Tibial nerve (tissue), 4 donors: Measurements from ENCODE around the gene CRB2. TPM values are rescaled to one million over a fixed set of nuclear protein-coding genes. Genes with fewer than 3 reads are reported as not detected.

Source experiments
- DNase-seq, 2 donors: peaks; one replicate each; pipeline ENCODE4 v3.0.0-alpha.2; 2019; ENCODE audit warnings: low spot score in 2 of 2
- H3K27ac ChIP-seq, 4 donors: fragments of 200-600 bp; sonication (generic) in 3 of 4; one replicate each; pipeline ENCODE4 v1.5.1; 2017 to 2019; ENCODE audit warnings: mild to moderate bottlenecking in 1 of 4
- H3K27me3 ChIP-seq, 2 donors: fragments of 200-600 bp; sonication (generic) in 1 of 2; one replicate each; pipeline versions ENCODE4 v1.5.1 to v1.6.0; 2017 to 2019
- H3K36me3 ChIP-seq, 3 donors: fragments of 200-600 bp; sonication (generic); one replicate each; pipeline ENCODE4 v1.5.1; 2018 to 2019
- H3K4me1 ChIP-seq, 4 donors: fragments of 200-600 bp; sonication (generic) in 3 of 4; one replicate each; pipeline ENCODE4 v1.5.1; 2017 to 2019
- H3K4me3 ChIP-seq, 4 donors: fragments of 200-600 bp; sonication (generic) in 3 of 4; one replicate each; pipeline ENCODE4 v1.5.1; 2017 to 2019; ENCODE audit warnings: mild to moderate bottlenecking in 1 of 4, moderate library complexity in 1 of 4
- H3K9me3 ChIP-seq, 4 donors: fragments of 200-600 bp; sonication (generic) in 3 of 4; one replicate each; pipeline ENCODE4 v1.5.1; 2017 to 2019
- CTCF ChIP-seq, 5 experiments: fragments of 200-600 bp in 3 of 5; fragments of 450-650 bp in 2 of 5; sonication (generic) in 3 of 5; IDR thresholded peaks; one replicate each; pipeline ENCODE4 v1.5.1; 2016 to 2019; ENCODE audit warnings: antibody characterized with exemption in 5 of 5, mild to moderate bottlenecking in 3 of 5, moderate library complexity in 2 of 5
- EP300 ChIP-seq, 2 donors: sonication (generic); formaldehyde crosslinking; IDR thresholded peaks; one replicate each; pipeline ENCODE4 v1.6.1; 2017; ENCODE audit warnings: antibody characterized with exemption in 2 of 2, mild to moderate bottlenecking in 1 of 2
- POLR2A ChIP-seq, 2 donors: fragments of 450-650 bp; IDR thresholded peaks; one replicate each; pipeline ENCODE4 v1.6.1; 2017; ENCODE audit warnings: antibody characterized with exemption in 2 of 2, mild to moderate bottlenecking in 2 of 2, moderate library complexity in 2 of 2
- WGBS, 2 donors: methylation state at CpG; one replicate each; pipeline ENCODE4 v1.1.5; 2018; 5-methylcytosine and 5-hydroxymethylcytosine counted together
- total RNA-seq, 4 donors: library from RNA; depleted of rRNA; stranded (reverse); fragments of >200 nt; gene quantifications; one replicate each; pipeline ENCODE4 v1.1.0, GENCODE V29; 2016

The CRB2 gene
- total RNA-seq, 4 donors from 2014 or later = under 0.01 to 0.44 TPM; not detected in 2

- WGBS, 2 donors = 66 to 73% methylated on average over 4 of the region's 4 CpGs
- no peak for TF ChIP-seq CTCF (IDR thresholded peaks at IDR 0.05)
- peaks cover 0 to 25% (median 13%) of the 10 kb centered on the region in 4 donors for H3K4me1 ChIP-seq
Measured at GRCh38 chr9:123337971-123338370, 18.0 kb upstream of the CRB2 start.

DNA sequence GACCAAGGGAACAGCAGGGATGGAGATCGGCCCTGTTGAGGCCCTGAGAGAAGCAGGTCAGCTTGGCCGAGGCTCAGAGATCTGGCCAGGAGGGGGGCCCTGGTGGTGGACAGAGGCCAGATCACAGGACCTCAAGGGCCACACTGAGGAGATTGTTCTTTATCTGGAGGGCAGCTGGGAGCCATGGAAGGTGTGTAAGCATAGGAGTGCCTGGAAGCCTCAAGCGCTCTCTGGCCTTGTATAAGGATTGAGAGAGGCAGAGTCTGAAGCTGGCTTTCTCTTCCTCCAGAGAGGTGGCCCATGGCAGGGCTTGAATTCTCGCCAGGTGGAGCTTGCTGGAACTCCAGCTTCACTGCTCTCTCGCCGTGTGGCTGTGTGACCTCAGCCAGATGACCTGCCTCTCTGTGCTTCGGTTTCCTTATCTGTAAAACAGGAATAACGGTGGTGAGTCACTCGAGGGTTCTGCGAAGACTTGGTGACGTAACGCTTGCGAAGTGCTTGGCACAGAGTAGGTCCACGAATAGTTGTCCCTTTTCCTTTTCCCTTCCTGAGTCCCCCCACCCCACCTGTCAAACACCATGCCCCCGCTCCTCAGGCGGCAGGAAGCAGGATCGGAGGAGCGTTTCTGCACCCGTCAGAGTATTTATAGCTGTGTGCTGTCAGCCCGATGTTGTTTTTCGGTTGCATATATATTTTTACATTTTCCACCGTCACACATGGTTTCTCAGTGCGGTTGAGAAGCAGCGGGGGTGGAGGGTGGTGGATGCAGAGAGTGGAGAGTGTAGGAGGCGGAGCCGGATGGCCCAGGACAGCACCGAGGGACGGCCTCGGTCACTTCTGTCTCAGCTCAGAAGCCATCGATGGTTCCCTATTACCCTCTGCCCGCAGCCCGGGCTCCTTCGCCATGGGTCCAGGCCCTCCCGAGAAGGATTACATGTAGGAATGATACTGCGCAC is 17.0 kb upstream of the CRB2 start:
- no peak for DNase-seq
- peak overlapping the region in 1 of 4 donors; percentile 19 for H3K4me3 ChIP-seq
- H3K4me1 ChIP-seq = peaks cover 0 to 25% (median 13%) of the 10 kb centered on the region in 4 donors
- H3K27ac ChIP-seq = peak overlapping the region in 1 of 4 donors; percentile 74
- H3K9me3 ChIP-seq = no peaks in the 10 kb centered on the region
- no peaks in the 10 kb centered on the region for H3K36me3 ChIP-seq
- TF ChIP-seq POLR2A (IDR thresholded peaks at IDR 0.05) = no peak
- TF ChIP-seq EP300 (IDR thresholded peaks at IDR 0.05) = no peak
- no peak for TF ChIP-seq CTCF (IDR thresholded peaks at IDR 0.05)
- H3K27me3 ChIP-seq = no peaks in the 10 kb centered on the region
- 69 to 76% methylated on average over 35 of the region's 35 CpGs for WGBS, 2 donors

More at GRCh38 chr9:123337971-123338370, 18.0 kb upstream of the CRB2 start:
- no peak overlapping the region for H3K4me3 ChIP-seq
- H3K36me3 ChIP-seq = no peaks in the 10 kb centered on the region
- H3K9me3 ChIP-seq = no peaks in the 10 kb centered on the region
- no peaks in the 10 kb centered on the region for H3K27me3 ChIP-seq
- no peak for DNase-seq
- H3K27ac ChIP-seq = no peak overlapping the region

DNA sequence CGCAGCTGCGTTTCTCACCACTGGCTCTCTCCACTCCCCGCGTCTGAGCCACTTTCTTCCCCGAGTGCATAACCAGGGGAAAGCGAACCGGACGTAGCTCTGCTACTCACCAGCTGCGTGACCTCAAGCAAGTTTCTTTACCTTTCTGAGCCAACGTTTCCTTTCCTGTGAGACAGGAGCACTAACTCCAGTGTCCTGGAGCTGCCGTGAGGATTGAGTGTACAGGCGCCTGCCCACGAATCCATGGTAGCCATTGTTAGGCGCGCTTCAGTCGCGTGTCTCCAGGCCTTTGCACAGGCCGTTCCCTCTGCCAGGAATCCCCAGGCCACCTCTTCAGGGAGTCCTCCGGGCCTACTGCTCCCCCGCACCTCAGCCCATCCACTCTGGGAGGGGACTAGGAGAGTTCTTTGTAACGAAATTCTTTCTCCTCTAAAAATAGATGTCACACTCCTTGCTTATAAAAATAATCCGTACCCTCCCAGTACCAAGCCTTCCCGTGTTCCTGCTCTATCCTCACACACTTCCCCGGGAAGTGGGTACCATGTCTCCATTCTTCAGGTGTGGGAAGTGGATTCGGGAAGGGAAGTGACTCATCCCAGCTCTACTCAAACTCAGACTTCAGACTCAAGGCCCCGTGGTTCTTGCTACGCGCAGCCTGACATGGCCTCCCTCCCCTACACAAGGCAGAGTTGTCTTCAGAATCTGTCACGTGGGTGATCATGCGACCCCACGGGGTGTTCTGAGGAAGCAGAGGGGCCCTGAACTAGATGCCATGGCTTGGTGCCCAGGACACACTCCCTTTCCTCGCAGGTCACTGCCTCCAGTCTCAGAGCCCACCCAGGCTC is 16.1 kb upstream of the CRB2 start:
- 59 to 63% methylated on average over 32 of the region's 32 CpGs for WGBS, 2 donors
- Histone ChIP-seq H3K27me3 (no peaks in the 10 kb centered on the region), H3K36me3 (no peaks in the 10 kb centered on the region), H3K27ac (peak overlapping the region in 1 of 4 donors; percentile 74), H3K4me1 (peaks cover 0 to 25% (median 13%) of the 10 kb centered on the region in 4 donors), H3K9me3 (no peaks in the 10 kb centered on the region), H3K4me3 (peak overlapping the region in 1 of 4 donors; percentile 19)
- no peak for TF ChIP-seq EP300 (IDR thresholded peaks at IDR 0.05)
- no peak for TF ChIP-seq CTCF (IDR thresholded peaks at IDR 0.05)
- TF ChIP-seq POLR2A (IDR thresholded peaks at IDR 0.05) = no peak
- DNase-seq = no peak

GRCh38 chr9:123341816-123342215 is 14.2 kb upstream of the CRB2 start:
- no peak for DNase-seq

More at GRCh38 chr9:123341816-123342215, 14.2 kb upstream of the CRB2 start:
- peaks cover 0 to 13% (median 4%) of the 10 kb centered on the region in 4 donors for H3K4me1 ChIP-seq
- H3K27ac ChIP-seq = no peak overlapping the region
- no peak overlapping the region for H3K4me3 ChIP-seq
- H3K27me3 ChIP-seq = no peaks in the 10 kb centered on the region
- H3K9me3 ChIP-seq = no peaks in the 10 kb centered on the region
- H3K36me3 ChIP-seq = no peaks in the 10 kb centered on the region
- TF ChIP-seq CTCF (IDR thresholded peaks at IDR 0.05) = no peak
- no peak for TF ChIP-seq EP300 (IDR thresholded peaks at IDR 0.05)
- TF ChIP-seq POLR2A (IDR thresholded peaks at IDR 0.05) = no peak
- WGBS, 2 donors = 80 to 82% methylated on average over 6 of the region's 6 CpGs
